GM18508 (cell line): Measurements from ENCODE around the gene CHST9.
"Not testable (repeated sequence)": the region's sequence is repeated elsewhere in the genome, so short reads cannot be mapped to it uniquely, and the experiment has no call there.

ENCODE experiments used
- ATAC-seq: cut with Tn5 transposase; IDR thresholded peaks from one replicate; pipeline ENCODE4 v1.9.1; 2021; ENCODE audit warnings: moderate number of reproducible peaks; ENCODE audit not compliant: insufficient read depth, unreplicated experiment

CHST9 gene

DNA sequence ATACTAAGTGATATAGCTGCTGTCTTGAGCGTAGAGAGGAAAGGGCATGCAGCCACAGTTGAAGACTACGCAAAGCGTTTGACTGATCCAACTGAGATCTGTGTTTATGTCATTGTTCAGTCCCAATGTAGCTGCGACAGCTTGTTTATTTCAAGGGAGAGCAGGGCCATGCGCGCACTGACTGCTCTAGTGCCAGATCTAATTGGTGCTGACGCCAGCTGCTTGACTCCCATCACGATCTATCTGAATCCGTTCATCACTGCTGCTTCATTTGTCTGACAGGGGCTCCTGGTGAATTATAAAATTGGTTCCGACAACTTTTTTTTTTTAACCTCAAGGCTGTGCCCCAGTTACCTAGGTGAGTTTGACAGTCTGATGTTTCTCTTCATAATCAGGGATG is 75.7 kb downstream of the CHST9 start:
- ATAC-seq, result no peak

DNA sequence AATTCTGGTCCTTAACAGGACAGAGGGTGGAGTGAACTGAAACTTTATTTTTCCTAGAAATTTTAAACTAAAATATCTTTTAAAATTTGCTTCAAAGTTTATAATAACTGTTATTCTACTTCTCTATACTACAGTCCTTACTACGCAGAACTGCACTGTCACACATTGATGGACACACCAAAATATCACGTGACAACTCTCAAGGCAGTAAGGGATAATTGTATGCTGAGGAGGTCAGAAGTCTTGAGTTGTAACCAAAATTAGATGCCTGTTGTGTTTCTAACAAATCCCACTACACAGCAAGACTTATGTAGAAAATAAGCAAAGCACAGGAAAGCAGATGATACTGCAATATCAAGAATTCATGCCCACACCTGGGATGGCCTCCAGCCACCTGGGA is 76.3 kb downstream of the CHST9 start:
- ATAC-seq, result no peak

- ATAC-seq, result no peak
Observed at GRCh38 chr18:27104743-27105142, 80.4 kb downstream of the CHST9 start.

GRCh38 chr18:27094621-27095020 is 90.5 kb downstream of the CHST9 start:
- no peak for ATAC-seq

- ATAC-seq, result not testable (repeated sequence)
Observed at GRCh38 chr18:27093290-27093689, 91.8 kb downstream of the CHST9 start.

DNA sequence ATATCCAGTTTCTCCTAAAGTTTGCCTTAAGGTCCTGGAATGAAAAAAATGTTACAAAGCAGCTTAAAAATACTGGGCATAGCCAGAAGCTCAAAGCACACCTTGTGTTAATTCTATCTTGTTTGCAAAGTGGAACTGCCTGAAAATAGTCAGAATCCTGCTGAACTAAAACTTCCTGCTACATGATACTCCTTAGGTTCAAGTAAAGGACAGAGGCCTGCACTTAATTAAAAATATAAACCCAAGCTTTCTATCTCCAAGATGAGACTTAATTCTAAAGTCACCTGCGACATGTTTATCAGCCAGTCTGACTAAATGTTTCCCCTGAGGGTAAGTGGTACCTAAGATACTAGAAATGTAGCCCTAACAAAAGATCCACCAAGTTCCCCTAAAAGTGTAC is 103.4 kb downstream of the CHST9 start:
- no peak for ATAC-seq

DNA sequence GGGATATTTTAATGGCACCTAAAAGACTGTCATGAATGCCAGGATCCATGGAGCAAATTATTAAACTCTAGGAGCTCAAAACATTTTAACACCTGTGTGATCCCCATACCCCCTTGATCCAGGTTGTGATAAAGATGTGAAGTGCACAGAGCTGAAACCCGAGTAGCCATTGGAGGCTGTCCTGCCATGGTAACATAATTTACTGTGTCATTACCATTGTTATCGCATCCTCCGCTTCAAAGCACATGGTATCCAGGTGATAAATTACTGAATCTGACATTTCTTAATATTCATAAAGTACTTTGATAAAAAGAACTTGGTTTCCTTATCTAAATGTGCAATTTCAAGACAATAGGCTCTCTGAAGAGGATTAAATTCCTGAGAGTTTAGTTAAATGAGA is 109.3 kb downstream of the CHST9 start:
- ATAC-seq, result no peak

DNA sequence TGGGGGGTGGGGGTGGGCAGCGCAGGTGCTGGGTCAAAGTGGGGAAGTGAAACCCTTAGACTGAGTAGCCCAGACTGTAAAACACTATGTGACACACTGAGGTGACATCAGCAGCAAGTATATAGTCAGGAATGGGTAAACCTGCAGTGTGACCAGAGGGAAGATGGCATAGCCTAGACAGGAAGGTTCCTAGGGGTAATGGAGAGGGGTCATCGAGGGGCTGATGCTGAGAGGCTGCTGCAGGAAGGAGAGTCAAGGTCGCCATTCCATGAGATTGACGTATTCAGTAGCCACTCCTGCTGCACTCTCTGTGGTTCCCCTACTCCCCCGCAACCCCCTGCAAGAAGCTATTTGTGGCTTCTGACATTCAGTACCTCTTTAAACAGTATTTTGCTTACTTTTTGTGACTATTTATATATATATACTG is 111.7 kb downstream of the CHST9 start:
- peak; percentile 95 for ATAC-seq

DNA sequence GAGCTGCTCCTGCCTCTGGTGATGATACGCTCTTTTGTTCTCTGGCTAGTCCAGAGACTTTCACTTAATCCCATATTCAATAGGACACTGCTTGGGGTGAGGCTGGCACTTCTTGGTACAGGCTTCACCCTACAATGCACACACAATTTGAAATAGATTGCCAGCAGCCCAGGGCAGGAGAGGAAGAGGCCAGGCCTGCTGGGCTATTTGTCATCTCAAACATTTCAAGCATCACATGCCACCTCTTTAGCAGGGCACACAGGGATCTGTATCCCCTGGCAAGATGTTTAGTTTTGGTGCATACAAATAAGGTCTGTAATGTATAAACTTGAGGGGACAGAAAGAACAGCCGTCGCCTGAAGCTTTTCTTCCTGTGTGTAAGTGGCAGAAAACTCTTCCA is 120.4 kb downstream of the CHST9 start:
- no peak for ATAC-seq

DNA sequence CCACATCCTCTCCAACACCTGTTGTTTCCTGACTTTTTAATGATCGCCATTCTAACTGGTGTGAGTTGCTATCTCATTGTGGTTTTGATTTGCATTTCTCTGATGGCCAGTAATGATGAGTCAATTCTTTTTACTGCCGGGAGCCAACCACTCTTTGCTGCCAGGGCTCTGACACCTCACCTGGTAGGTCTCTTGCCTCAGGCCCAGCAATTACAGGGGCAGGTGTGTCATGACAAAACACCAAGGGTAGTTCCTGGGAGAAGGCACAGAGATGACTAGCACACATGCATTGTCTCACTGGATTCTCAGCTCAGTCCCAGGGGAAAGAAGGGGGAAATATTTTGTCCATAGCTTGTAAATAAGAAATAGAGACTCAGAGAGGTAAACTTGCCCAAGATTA is 122.3 kb downstream of the CHST9 start:
- no peak for ATAC-seq

DNA sequence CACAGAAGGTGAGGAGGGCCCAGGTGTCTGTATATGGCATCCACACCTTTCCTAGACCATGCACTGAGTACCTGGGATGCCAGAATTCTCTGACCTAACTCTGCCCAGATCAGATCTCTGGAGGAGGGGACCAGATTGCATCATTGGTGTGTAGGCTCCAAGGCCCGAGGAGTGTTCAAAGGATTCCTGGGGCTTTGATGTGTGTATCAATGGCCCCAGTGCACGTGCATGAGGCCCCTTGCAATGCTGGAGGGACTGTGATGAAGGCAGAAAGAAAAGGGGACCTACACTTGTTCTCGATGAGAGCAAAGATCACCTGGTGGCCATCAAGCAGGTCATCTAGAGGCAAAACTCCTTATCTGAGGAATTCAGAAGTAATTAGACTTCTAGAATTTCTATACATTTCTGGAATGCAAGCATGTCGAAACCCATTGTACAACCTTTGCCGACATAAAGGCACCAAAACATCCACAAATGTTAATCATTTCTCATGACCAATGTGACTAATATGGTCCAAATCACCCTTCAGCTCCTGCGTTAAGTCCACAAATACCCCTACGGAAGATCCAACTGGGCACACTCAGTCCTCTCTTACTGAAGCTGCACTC is 123.5 kb downstream of the CHST9 start:
- ATAC-seq, result no peak

DNA sequence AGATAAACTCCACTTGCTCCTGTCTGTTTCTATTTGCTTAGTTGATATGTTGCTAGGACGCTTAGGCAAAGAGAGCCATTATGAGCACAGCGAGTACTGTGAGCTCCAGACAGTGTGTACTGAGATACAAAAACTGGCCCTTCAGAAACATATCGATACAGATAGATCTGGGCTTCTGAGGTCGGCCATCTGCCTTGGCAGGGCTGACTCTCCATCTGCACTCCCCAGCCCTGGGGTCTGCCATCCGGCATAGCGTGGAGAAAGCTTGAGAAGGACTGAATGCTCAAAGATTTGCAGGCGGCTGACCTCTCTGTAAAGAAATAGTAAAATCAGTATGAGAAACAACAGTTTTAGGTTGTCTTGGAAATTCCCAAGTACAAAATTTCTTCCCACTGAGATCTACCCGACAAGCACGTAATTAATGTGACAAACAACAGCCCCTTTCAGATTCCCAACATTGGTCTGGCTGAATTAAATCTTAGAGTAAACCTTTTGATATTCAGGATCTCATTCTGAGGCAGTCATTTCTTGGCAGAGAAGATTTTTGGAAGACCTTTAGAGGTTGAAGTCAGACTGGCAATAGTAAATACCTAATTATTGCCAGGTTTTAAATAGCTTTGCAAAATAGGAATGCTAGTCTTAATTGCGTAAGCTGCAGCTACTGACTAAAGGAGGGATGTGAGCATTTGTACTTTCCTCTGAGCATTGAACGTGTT is 127.4 kb downstream of the CHST9 start:
- no peak for ATAC-seq

DNA sequence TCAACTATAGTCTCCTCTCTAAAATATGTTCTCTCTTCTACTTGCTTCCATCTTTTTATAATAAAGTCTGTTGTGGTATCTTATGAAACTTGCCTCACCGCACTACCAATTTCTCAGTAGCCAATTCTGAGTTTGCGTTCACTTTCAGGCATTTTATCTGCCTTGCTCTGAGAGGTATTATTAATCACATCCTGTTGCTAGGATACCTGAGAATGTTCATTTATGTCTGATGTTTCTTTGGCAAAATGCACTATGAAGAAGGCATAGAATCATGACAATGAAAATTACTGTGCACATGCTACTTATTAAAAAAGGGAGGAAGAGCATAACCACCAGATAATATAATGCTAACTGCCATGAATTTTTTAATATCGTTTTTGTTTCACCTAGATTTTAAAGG is 130.2 kb downstream of the CHST9 start:
- no peak for ATAC-seq

GRCh38 chr18:27049969-27050368 is 135.1 kb downstream of the CHST9 start:
- no peak for ATAC-seq

- ATAC-seq, result no peak
Observed at GRCh38 chr18:27045342-27045741, 139.8 kb downstream of the CHST9 start.

DNA sequence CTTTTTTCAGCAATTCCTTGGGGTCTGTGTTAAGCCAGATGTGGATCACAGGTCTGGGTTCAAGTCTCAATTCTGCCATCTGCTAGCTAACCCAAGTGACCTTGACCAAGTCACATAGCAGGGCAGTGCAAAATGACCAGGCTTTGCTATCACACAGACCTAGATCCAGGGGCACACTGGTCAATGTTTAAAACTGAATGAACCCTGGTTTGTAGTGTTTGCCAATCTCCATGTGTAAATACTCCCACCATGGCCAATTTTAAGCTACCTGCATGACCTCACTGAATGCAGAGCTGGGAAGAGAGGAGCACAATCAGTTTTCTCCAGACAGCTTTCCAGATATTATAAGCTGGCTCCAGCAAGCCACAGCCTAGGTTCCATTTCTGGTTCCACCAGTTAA is 142.9 kb downstream of the CHST9 start:
- ATAC-seq, result no peak

- ATAC-seq, result no peak
Observed at GRCh38 chr18:27040796-27041195, 144.3 kb downstream of the CHST9 start.

GRCh38 chr18:27033722-27034121 is 151.4 kb downstream of the CHST9 start:
- ATAC-seq, result no peak

GRCh38 chr18:27030421-27030820 is 154.7 kb downstream of the CHST9 start:
- no peak for ATAC-seq

- ATAC-seq, result no peak
Observed at GRCh38 chr18:27022477-27022876, 162.6 kb downstream of the CHST9 start.

- no peak for ATAC-seq
Observed at GRCh38 chr18:27017901-27018500, 167.1 kb downstream of the CHST9 start.

- no peak for ATAC-seq
Observed at GRCh38 chr18:27014841-27015240, 170.3 kb downstream of the CHST9 start.
